ENCODE measurements around the gene BMPR1B. TPM values are rescaled to one million over a fixed set of nuclear protein-coding genes. Genes with fewer than 3 reads are reported as not detected.

Gene BMPR1B
- total and polyA plus RNA-seq, 2 of the 8 experiments (the other 6 are each of a cell fraction or from before 2014, with no cell fraction given), result 0.14 to 1.1 TPM

DNA sequence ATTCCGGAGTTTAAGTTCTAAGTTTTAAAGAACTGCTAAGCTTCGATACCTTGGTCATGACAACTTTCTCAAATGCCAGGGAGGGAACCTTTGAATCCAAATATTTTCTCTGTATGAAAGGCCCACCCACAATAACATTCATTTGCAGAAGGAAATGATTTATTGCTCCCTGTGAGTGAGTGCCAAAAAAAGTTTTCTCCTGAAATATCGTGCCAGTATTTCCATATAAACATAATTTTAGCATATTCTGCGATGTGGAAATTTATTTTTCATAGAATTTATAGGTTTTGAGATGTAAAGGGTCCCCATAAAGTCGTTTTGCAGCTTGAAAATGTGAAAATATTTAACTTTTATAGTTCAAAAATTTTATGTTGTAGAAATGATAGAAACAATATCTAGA, 53.9 kb downstream of the BMPR1B start (continued):
- TF ChIP-seq, protein P1, sequence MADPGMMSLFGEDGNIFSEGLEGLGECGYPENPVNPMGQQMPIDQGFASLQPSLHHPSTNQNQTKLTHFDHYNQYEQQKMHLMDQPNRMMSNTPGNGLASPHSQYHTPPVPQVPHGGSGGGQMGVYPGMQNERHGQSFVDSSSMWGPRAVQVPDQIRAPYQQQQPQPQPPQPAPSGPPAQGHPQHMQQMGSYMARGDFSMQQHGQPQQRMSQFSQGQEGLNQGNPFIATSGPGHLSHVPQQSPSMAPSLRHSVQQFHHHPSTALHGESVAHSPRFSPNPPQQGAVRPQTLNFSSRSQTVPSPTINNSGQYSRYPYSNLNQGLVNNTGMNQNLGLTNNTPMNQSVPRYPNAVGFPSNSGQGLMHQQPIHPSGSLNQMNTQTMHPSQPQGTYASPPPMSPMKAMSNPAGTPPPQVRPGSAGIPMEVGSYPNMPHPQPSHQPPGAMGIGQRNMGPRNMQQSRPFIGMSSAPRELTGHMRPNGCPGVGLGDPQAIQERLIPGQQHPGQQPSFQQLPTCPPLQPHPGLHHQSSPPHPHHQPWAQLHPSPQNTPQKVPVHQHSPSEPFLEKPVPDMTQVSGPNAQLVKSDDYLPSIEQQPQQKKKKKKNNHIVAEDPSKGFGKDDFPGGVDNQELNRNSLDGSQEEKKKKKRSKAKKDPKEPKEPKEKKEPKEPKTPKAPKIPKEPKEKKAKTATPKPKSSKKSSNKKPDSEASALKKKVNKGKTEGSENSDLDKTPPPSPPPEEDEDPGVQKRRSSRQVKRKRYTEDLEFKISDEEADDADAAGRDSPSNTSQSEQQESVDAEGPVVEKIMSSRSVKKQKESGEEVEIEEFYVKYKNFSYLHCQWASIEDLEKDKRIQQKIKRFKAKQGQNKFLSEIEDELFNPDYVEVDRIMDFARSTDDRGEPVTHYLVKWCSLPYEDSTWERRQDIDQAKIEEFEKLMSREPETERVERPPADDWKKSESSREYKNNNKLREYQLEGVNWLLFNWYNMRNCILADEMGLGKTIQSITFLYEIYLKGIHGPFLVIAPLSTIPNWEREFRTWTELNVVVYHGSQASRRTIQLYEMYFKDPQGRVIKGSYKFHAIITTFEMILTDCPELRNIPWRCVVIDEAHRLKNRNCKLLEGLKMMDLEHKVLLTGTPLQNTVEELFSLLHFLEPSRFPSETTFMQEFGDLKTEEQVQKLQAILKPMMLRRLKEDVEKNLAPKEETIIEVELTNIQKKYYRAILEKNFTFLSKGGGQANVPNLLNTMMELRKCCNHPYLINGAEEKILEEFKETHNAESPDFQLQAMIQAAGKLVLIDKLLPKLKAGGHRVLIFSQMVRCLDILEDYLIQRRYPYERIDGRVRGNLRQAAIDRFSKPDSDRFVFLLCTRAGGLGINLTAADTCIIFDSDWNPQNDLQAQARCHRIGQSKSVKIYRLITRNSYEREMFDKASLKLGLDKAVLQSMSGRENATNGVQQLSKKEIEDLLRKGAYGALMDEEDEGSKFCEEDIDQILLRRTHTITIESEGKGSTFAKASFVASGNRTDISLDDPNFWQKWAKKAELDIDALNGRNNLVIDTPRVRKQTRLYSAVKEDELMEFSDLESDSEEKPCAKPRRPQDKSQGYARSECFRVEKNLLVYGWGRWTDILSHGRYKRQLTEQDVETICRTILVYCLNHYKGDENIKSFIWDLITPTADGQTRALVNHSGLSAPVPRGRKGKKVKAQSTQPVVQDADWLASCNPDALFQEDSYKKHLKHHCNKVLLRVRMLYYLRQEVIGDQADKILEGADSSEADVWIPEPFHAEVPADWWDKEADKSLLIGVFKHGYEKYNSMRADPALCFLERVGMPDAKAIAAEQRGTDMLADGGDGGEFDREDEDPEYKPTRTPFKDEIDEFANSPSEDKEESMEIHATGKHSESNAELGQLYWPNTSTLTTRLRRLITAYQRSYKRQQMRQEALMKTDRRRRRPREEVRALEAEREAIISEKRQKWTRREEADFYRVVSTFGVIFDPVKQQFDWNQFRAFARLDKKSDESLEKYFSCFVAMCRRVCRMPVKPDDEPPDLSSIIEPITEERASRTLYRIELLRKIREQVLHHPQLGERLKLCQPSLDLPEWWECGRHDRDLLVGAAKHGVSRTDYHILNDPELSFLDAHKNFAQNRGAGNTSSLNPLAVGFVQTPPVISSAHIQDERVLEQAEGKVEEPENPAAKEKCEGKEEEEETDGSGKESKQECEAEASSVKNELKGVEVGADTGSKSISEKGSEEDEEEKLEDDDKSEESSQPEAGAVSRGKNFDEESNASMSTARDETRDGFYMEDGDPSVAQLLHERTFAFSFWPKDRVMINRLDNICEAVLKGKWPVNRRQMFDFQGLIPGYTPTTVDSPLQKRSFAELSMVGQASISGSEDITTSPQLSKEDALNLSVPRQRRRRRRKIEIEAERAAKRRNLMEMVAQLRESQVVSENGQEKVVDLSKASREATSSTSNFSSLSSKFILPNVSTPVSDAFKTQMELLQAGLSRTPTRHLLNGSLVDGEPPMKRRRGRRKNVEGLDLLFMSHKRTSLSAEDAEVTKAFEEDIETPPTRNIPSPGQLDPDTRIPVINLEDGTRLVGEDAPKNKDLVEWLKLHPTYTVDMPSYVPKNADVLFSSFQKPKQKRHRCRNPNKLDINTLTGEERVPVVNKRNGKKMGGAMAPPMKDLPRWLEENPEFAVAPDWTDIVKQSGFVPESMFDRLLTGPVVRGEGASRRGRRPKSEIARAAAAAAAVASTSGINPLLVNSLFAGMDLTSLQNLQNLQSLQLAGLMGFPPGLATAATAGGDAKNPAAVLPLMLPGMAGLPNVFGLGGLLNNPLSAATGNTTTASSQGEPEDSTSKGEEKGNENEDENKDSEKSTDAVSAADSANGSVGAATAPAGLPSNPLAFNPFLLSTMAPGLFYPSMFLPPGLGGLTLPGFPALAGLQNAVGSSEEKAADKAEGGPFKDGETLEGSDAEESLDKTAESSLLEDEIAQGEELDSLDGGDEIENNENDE (IDR thresholded peaks at IDR 0.05; ENCODE audit: insufficient replicate concordance, low read length), result no peak
- TF ChIP-seq SIX5 (IDR thresholded peaks at IDR 0.05; ENCODE audit: low read depth, low read length) (no peak), EP300 (IDR thresholded peaks at IDR 0.05; ENCODE audit: borderline replicate concordance in 1 of 2, low read depth in 2 of 2, low read length in 2 of 2) (no peak), JUND (IDR thresholded peaks at IDR 0.05; ENCODE audit: low read length) (no peak), SUZ12 (IDR thresholded peaks at IDR 0.05; ENCODE audit: low read length) (no peak), EZH2 (IDR thresholded peaks at IDR 0.05; ENCODE audit: low read depth, low read length, severe bottlenecking) (no peak), KDM5A (IDR thresholded peaks at IDR 0.05; ENCODE audit: low read length) (no peak), POU5F1 (IDR thresholded peaks at IDR 0.05; ENCODE audit: low read depth, low read length) (no peak)

Measured in H1 (cell line).